BJ (cell line): ENCODE data around the gene QRFP. TPM values are rescaled to one million over a fixed set of nuclear protein-coding genes. Genes with fewer than 3 reads are reported as not detected.

Experiments used
- CTCF ChIA-PET: fragments of 350-600 bp; formaldehyde crosslinking; extraction: SDS; loops from one replicate; lab custom pipeline; 2021; ENCODE audit warnings: antibody characterized with exemption, inconsistent platforms; lab: Yijun Ruan, JAX
- POLR2A ChIA-PET: fragments of 300-600 bp; sonication (Branson Sonifier 250); formaldehyde crosslinking; extraction: SDS; loops from one replicate; lab custom pipeline; 2021; ENCODE audit warnings: antibody characterized with exemption; lab: Charles Lee
- DNase-seq: peaks from one replicate; pipeline ENCODE4 v3.0.0-alpha.2; 2011; ENCODE audit warnings: low read depth
- H3K27me3 ChIP-seq: 2 replicates; pipeline ENCODE4 v1.6.0; 2011; ENCODE audit warnings: low read length; ENCODE audit not compliant: control insufficient read depth, insufficient read depth
- H3K36me3 ChIP-seq: 2 replicates; pipeline ENCODE4 v1.5.1; 2011; ENCODE audit warnings: low read length; ENCODE audit not compliant: control insufficient read depth, insufficient read depth
- H3K4me3 ChIP-seq: 2 replicates; pipeline ENCODE4 v1.5.1; 2011; ENCODE audit warnings: low read depth, mild to moderate bottlenecking, control low read depth, low read length
- polyA plus RNA-seq: library from polyadenylated mRNA; depleted of rRNA; stranded (reverse); fragments of >200 nt; gene quantifications from 2 replicates; pipeline ENCODE4 v1.2.3, GENCODE V29; 2011
- TF ChIP-seq, protein P1 (sequence below): IDR thresholded peaks from 2 replicates; pipeline ENCODE4 v1.5.1; 2011; ENCODE audit warnings: low read depth, mild to moderate bottlenecking, control low read depth, inconsistent platforms, low read length, moderate library complexity; ENCODE audit not compliant: insufficient read depth

QRFP gene
- polyA plus RNA-seq, 1 experiment: not detected

DNA sequence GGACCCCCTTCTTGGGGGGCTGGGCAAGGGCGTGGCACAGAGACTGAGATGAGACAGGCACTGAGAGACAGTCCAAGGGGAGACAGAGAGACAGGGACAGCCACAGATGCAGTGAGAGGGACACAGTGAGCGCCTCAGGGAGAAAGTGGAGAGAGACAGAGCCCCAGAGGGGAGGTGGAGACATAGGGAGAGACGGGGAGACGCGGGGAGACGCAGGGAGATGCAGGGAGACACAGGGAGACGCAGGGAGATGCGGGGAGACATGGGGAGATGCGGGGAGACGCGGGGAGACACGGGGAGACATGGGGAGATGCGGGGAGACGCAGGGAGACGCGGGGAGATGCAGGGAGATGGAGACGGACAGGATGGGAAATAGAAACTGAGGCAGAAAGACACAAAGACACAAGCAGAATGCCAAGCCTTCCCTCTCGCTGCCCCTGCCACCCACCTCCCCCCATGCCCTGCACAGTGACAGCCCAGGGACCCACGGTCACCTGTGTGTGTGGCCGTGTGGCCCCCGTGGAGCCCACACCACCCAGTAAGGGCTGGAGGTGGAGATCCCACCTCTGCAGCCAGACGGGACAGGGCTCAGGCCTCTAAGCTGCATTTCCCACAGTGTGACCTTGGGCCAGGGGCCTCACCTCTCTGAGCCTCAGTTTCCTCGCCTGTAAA is 33.7 kb upstream of the QRFP start:
- Histone ChIP-seq H3K4me3 (no peak overlapping the region), H3K27me3 (no peaks in the 10 kb centered on the region), H3K36me3 (no peaks in the 10 kb centered on the region)
- POLR2A ChIA-PET: no interaction called here
- TF ChIP-seq, protein P1, sequence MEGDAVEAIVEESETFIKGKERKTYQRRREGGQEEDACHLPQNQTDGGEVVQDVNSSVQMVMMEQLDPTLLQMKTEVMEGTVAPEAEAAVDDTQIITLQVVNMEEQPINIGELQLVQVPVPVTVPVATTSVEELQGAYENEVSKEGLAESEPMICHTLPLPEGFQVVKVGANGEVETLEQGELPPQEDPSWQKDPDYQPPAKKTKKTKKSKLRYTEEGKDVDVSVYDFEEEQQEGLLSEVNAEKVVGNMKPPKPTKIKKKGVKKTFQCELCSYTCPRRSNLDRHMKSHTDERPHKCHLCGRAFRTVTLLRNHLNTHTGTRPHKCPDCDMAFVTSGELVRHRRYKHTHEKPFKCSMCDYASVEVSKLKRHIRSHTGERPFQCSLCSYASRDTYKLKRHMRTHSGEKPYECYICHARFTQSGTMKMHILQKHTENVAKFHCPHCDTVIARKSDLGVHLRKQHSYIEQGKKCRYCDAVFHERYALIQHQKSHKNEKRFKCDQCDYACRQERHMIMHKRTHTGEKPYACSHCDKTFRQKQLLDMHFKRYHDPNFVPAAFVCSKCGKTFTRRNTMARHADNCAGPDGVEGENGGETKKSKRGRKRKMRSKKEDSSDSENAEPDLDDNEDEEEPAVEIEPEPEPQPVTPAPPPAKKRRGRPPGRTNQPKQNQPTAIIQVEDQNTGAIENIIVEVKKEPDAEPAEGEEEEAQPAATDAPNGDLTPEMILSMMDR: no peak
- CTCF ChIA-PET: no interaction called here
- DNase-seq: no peak

DNA sequence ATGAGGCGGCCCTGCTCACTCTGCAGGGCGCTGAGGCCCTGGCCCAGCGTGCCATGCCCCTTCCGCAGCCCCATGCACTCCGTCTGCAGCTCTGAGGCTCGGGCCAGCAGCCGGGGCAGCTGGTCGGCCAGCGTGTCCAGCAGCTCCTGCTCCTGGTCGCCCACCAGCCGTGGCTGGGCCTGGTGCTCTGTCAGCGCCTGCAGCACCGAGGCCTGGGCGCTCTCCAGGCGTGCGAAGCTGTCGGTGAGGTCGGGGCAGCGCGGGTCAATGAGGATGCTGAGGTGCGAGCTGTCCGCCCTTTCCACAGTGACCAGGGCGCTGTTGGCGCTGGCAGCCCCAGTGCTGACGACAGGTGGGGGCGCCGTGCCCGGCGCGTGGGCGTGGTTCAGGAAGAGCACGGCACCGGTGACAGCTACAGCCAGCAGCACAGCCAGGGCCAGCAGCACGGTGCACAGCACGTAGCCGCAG is 33.0 kb upstream of the QRFP start:
- Histone ChIP-seq H3K27me3 (no peaks in the 10 kb centered on the region), H3K4me3 (no peak overlapping the region), H3K36me3 (no peaks in the 10 kb centered on the region)
- TF ChIP-seq, protein P1: no peak
- ChIA-PET CTCF (no interaction called here), POLR2A (no interaction called here)
- no peak for DNase-seq

DNA sequence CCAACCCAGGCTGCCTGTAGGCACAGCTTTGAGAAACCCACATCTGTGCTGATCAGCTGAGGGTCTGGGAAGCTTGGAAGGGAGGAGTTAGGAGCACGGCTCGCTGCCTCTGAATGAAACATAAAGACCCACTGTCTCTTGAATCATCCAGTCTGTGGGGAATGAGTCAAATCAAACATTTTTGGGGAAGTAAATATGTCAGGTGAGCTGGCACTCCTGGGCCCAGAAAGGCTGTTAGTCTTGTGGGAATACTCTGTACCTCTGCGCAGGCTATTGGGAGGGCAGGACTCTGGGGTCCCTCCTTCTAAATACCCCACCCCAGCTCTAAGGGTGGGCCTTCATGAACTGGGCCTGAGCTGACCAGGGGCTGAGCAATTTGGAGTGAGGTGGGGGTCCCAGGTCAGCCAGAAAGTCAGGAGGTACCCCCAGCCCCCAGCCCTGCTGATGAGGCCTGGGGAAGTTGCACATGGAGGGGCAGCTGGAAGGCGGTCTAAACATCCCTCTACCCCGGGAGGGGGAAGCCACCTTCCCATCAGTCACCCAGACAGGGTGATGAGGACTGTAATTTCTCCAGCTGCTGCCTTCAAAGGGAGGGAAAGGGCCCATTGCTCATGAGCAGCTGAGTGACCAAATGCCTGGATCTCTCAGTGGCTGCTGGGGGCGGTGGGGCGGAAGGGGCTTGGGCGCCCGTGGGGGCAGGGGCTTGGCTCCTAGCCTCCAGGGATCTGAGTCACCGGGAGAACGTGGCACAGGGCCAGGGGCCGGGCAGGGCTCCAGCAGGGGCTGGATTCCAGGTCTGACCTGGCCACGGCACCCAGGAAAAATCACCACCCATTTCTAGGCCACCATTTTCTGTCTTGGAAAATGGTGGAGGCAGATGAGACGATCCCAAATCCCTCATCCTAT is 31.6 kb upstream of the QRFP start:
- CTCF ChIA-PET: interaction anchor here (0.6 to 1.5 kb wide), 6 partner anchors 11 to 227 kb away, joined by 3 to 4 read pairs (median 4); no protein-coding TSS in a partner anchor
- no peak overlapping the region for H3K4me3 ChIP-seq
- POLR2A ChIA-PET: interaction anchor here (0.6 kb wide), 1 partner anchor 15 kb away, joined by 3 read pairs; no protein-coding TSS in a partner anchor
- H3K36me3 ChIP-seq: no peaks in the 10 kb centered on the region
- no peak for DNase-seq
- TF ChIP-seq, protein P1: no peak
- H3K27me3 ChIP-seq: no peaks in the 10 kb centered on the region

DNA sequence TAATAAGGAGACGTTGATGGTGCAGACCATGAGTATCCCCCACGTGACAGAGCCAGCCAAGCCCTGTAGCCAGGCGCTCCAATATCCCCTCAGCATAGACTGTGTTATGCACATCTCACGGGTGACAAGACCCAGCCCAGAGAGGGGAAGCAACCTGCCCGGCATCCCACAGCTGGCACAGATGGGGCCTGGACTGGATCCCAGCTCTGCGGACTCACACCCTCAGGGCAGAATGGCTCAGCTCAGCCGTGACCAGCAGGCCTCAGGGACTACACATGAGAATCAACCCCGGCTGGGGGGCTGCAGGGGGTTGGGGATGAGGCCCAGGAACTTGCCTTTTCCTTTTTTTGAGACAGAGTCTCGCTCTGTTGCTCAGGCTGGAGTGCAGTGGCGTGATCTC is 30.7 kb upstream of the QRFP start:
- no peak for DNase-seq
- peaks cover 2% of the 10 kb centered on the region; the same call in 1 of the 2 replicates for H3K27me3 ChIP-seq
- H3K36me3 ChIP-seq: no peaks in the 10 kb centered on the region
- ChIA-PET CTCF (interaction anchor here (1.0 to 1.5 kb wide), 5 partner anchors 12 to 226 kb away, joined by 3 to 4 read pairs (median 4); no protein-coding TSS in a partner anchor), POLR2A (no interaction called here)
- TF ChIP-seq, protein P1: no peak
- no peak overlapping the region for H3K4me3 ChIP-seq
